ENCODE results near the gene KLHL17.
"Not testable (repeated sequence)": the region's sequence is repeated elsewhere in the genome, so short reads cannot be mapped to it uniquely, and the experiment has no call there.

The KLHL17 gene

GRCh38 chr1:937521-937920 lies 22.9 kb upstream of the KLHL17 start:
- DNase-seq (ENCODE audit: low read depth) = no peak

DNA sequence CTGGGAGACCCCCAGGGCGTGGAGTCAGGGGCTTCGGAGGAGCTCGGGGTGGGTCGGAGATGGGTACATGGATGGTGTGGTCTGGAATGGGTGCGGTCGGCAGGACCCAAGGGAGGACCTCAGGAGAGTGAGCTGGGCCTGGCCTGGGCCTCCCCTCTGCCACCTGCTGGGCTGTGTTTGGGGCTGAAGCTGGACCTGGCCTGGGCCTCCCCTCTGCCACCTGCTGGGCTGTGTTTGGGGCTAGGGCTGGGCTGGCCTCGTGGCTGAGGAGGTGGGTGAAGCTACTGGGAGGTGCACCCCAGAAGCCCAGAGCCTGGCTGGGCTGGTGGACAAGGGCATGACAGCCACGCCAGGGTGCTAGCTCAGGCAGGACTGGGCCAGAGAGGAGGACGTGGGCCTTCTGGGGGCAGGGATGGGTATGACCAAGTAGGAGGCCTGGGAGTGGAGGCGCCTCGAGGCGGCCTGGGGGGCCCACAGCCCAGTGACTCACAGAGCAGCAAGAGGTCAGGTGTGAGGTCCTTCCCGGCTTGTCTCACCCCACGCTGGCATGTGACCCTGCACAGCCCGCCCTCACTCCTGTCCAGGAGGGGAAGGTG lies 22.2 kb upstream of the KLHL17 start:
- DNase-seq (ENCODE audit: low read depth) = no peak

- no peak for DNase-seq (ENCODE audit: low read depth)
Observed at GRCh38 chr1:938711-939489, 21.5 kb upstream of the KLHL17 start.

- DNase-seq (ENCODE audit: low read depth) = no peak
Observed at GRCh38 chr1:939511-940106, 20.8 kb upstream of the KLHL17 start.

DNA sequence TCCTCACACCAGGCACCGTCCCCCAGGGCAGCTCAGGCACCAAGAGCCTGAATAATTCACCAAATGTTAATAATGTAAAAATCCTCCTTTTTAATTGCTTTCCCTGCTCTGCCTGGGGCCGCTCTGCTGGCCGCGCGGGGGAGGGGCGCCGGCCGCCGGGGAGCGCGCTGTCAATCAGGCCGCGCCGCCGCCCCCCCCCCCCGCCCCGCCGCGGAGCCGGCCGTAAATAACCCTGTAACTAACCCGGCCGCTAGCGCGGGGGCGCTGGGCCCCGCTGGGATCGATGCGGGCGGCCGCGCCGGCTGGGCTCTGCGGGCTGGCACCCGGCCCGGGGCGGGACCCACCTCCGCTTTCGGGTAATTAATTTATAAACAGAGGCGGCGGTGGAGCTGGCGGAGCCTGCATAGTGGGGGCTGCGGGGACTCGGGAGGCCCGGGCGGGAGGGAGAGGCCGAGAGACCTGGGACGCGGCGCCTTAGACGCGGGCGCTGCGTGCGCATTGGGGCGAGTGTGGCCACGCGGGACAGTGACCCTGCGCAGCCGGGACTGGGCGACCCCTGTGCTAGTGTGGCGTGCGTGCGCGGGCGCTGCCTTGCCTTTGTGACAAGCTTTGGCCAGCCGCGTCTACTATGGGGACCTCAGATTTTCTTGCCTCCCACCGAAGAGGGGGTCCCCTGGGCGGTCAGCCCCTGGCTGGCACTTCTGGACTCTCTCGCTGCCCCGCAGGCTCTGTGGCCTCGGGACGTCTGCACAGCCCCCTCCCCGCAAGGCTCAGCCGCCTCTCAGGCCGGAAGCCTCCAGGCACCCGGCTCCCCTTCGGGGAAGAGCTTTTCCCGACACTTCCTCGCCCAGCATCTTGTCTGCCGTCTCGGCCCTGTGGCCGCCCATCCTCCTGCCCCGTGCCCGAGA lies 20.0 kb upstream of the KLHL17 start:
- DNase-seq (ENCODE audit: low read depth) = no peak

DNA sequence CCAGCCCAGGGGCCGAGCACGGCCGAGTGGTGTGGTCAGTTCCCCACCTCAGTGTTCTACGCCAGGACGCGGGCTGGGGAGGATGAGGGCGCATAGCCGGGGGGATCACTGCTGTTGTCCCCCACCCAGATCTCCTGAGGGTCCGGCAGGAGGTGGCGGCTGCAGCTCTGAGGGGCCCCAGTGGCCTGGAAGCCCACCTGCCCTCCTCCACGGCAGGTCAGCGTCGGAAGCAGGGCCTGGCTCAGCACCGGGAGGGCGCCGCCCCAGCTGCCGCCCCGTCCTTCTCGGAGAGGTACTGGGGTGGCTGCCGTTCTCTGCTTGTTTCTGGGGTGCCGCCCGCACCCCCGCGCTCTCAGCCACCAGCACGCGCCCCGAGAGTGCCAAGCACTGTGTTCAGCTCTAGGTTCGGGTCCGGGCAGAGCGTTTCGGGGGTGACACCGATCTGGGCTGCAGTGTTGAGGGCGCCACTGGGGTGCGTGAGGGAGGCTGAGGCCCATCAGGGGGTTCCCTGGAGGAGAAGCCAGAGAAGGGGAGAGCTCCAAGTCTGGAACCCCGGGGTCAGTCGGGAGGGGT lies 19.3 kb upstream of the KLHL17 start:
- no peak for DNase-seq (ENCODE audit: low read depth)

DNA sequence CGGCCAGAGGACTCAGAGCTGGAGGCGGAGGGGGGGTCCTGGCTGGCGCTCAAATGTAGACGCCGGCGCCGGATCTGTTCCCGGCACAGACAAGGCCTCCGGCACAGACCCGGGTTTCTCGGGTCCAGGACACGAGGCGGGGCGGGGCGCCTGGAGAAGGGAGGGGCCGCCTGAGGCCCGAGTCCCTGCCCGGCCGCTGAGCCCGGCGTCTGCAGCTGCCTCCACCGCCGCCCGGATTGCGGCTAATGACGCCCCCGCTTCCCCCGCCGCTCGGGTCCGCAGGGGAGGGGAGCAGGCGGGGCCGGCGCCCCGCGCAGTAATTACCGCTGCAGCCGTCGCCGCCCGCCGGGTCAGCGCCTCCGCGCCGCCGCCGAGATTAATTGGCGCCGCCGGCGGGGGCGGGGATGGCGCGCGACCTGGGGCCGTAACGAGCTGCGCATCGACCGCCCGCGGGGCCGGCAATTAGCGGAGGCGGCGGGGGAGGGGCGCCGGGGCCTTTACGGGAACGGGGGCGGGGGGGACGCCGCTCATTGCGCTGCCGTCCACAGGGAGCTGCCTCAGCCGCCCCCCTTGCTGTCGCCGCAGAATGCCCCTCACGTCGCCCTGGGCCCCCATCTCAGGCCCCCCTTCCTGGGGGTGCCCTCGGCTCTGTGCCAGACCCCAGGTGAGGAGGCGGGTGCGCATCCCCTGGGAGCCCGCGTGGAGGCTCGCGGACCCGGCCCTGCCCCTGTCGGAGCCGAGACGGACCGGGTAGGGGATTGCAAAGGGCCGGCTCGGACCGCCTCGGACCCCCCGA lies 18.6 kb upstream of the KLHL17 start:
- no peak for DNase-seq (ENCODE audit: low read depth)

DNA sequence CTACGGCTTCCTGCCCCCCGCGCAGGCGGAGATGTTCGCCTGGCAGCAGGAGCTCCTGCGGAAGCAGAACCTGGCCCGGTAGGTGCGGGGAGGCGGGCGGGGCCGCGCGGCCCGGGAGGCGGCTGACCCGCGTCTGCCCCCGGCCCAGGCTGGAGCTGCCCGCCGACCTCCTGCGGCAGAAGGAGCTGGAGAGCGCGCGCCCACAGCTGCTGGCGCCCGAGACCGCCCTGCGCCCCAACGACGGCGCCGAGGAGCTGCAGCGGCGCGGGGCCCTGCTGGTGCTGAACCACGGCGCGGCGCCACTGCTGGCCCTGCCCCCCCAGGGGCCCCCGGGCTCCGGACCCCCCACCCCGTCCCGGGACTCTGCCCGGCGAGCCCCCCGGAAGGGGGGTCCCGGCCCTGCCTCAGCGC lies 18.0 kb upstream of the KLHL17 start:
- DNase-seq (ENCODE audit: low read depth) = no peak

DNA sequence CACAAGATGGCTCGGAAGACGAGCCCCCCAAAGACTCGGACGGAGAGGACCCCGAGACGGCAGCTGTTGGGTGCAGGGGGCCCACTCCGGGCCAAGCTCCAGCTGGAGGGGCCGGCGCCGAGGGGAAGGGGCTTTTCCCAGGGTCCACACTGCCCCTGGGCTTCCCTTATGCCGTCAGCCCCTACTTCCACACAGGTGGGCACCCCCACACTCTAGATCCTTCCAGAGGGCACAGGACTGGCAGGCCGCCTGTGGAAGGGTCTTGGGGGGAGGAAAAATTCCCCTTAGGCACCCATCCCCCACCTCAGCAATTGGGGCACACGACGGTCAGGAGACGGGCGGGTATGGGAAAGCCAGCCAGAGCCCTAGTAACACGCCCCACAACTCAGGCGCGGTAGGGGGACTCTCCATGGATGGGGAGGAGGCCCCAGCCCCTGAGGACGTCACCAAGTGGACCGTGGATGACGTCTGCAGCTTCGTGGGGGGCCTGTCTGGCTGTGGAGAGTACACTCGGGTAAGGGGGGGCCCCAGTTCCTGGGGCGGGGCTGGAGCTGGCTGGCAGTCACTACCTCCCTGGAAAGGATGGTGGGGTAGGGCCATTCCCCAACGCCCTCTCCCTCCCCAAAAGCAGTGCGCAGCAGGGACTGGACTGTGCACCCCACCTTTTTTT lies 17.4 kb upstream of the KLHL17 start:
- no peak for DNase-seq (ENCODE audit: low read depth)

- DNase-seq (ENCODE audit: low read depth) = no peak
Observed at GRCh38 chr1:943545-944340, 16.6 kb upstream of the KLHL17 start.

- DNase-seq (ENCODE audit: low read depth) = no peak
Observed at GRCh38 chr1:944341-945325, 15.8 kb upstream of the KLHL17 start.

DNA sequence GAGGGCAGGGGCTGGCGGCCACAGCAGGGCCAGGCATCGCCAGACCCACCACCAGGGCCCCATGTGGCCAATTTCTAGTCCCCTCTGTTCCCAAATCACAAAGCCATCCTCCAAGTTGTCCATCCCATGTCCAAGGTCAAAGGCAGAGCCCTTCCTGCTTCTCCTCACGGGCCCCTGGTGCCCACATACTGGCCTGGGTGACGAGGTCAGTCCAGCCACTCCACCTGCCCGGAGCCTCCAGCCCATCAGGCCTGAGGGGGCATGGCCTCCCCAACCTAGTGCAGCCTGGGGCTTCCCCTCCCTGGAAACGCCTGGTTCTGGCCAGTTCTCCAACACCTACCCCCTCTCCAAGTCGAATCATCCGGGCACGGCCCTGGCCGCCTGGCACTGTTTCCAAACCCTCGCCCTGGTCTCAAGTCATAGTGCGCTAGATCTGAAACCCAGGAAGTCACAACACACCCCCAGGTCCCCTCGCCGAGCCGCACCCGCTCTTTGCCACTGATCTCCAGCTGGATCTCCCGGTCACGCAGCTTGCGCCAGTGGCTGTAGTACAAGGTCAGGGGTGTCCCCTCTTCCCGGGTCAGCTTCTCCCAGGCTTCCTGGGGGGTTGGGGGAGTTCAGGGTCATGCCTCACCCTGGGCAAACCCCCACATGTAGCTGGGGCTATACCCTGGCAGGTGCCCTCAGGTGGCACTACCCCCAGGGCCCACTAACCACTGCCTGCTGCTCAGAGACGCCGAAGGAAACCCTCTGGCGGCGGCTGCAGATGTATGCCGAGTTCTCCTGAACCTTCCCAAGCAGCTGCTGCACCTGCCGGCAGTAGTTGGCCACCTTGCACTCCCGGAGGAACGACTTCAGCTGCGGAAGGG lies 14.5 kb upstream of the KLHL17 start:
- no peak for DNase-seq (ENCODE audit: low read depth)

DNA sequence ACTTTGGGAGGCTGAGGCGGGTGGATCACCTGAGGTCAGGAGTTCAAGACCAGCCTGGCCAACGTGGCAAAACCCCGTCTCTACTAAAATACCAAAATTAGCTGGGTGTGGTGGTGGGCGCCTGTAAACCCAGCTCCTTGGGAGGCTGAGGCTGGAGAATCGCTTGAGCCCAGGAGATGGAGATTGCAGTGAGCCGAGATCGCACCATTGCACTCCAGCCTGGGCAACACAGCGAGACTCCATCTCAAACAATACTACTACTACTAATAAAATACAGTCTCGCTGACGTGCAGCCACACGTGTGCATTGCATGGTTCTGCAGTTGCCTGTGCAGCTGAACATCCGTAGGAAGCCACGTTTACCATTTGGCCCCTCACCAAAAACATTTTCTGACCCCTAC lies 13.6 kb upstream of the KLHL17 start:
- DNase-seq (ENCODE audit: low read depth) = not testable (repeated sequence)

GRCh38 chr1:947958-948357 lies 12.4 kb upstream of the KLHL17 start:
- DNase-seq (ENCODE audit: low read depth) = no peak

GRCh38 chr1:950268-950667 lies 10.1 kb upstream of the KLHL17 start:
- DNase-seq (ENCODE audit: low read depth) = no peak

DNA sequence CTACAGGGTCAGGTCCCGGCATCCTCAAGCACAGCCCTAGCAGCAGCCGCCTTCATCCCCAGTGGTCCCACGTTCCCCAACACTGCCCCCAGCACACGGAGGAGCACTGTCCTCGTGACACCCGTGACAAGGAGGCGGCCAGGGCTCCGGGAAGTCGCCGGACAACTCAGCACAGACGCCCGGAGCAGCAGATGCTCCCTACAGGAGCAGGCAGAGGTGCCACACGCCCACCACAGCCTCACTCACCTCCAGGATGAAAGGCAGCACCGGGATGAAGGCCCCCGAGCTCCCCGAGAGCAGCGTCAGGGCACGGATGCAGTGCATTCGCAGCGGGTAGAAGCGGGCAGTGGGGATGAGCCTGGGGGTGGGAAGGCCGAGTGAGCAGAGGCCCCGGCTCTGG lies 9.5 kb upstream of the KLHL17 start:
- DNase-seq (ENCODE audit: low read depth) = no peak

DNA sequence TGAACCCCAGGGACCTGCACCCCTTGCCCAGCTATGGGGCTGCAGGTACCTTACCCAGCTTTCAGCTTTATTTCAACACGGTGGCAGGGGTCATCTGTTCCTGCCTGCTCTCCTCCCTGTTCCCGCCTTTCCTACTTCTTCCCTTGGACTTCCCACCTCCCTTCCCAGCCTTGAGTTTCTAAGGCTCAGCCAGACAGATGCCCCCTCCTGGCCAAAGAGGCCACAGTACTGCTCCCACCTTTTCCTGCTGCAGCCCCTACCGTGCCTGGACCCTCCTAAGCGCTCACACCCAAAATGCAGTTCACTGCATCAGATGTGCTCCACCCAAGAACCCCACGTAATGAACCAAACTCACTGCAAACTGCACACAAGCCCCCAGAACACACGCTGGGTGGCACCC lies 9.0 kb upstream of the KLHL17 start:
- DNase-seq (ENCODE audit: low read depth) = no peak

GRCh38 chr1:952201-952600 lies 8.2 kb upstream of the KLHL17 start:
- DNase-seq (ENCODE audit: low read depth) = no peak

Measured in activated T-cell treated with anti-CD3 and anti-CD28 coated beads for 24 hours (primary cell).